Hepatocyte (in vitro differentiated cells): ENCODE results near the gene TEAD2.

Source experiments
- EZH2 ChIP-seq: fragments of 200-600 bp; sonication (generic); IDR thresholded peaks from 2 replicates; pipeline ENCODE4 v1.6.1; 2016; ENCODE audit warnings: antibody characterized with exemption, mild to moderate bottlenecking, borderline replicate concordance
- TF ChIP-seq, protein P1 (sequence below): fragments of 200-600 bp; sonication (generic); IDR thresholded peaks from 2 replicates; pipeline ENCODE4 v1.5.1; 2016; ENCODE audit warnings: antibody characterized with exemption, mild to moderate bottlenecking; ENCODE audit not compliant: poor library complexity

DNA sequence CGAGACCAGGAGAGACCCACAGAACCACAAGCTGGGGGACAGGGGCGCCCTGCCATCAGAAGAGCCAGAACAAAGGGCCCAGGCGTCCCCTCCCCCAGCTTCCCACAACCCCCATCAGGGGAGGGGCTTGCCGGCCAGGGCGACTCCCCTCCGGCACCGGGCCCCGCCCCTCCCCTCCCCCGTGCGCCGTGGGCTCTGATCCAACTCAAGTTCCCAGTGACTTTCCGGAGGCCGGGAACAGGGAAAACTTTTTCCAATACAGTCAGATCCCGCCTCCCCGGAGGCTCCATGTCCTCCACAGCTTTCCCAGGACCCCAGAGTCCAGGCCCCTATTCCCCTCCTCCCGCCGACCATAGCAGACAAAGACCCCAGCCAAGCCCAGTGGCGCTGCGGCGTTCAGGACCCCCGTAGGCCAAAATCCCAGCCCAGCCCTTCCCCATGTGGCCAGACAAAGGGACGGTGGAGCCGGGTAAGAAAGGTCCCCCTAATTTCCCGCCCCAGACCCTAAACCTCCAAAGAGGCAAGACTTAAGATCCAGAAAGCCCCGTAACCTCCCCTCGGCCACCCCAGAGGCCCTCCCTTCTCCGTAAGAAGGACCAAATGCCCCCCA lies 673 bp downstream of the TEAD2 start:
- TF ChIP-seq, protein P1, sequence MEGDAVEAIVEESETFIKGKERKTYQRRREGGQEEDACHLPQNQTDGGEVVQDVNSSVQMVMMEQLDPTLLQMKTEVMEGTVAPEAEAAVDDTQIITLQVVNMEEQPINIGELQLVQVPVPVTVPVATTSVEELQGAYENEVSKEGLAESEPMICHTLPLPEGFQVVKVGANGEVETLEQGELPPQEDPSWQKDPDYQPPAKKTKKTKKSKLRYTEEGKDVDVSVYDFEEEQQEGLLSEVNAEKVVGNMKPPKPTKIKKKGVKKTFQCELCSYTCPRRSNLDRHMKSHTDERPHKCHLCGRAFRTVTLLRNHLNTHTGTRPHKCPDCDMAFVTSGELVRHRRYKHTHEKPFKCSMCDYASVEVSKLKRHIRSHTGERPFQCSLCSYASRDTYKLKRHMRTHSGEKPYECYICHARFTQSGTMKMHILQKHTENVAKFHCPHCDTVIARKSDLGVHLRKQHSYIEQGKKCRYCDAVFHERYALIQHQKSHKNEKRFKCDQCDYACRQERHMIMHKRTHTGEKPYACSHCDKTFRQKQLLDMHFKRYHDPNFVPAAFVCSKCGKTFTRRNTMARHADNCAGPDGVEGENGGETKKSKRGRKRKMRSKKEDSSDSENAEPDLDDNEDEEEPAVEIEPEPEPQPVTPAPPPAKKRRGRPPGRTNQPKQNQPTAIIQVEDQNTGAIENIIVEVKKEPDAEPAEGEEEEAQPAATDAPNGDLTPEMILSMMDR, result no peak
- no peak for TF ChIP-seq EZH2
